Measurements from ENCODE around the gene TRMU.

The TRMU gene, protein sequence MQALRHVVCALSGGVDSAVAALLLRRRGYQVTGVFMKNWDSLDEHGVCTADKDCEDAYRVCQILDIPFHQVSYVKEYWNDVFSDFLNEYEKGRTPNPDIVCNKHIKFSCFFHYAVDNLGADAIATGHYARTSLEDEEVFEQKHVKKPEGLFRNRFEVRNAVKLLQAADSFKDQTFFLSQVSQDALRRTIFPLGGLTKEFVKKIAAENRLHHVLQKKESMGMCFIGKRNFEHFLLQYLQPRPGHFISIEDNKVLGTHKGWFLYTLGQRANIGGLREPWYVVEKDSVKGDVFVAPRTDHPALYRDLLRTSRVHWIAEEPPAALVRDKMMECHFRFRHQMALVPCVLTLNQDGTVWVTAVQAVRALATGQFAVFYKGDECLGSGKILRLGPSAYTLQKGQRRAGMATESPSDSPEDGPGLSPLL

DNA sequence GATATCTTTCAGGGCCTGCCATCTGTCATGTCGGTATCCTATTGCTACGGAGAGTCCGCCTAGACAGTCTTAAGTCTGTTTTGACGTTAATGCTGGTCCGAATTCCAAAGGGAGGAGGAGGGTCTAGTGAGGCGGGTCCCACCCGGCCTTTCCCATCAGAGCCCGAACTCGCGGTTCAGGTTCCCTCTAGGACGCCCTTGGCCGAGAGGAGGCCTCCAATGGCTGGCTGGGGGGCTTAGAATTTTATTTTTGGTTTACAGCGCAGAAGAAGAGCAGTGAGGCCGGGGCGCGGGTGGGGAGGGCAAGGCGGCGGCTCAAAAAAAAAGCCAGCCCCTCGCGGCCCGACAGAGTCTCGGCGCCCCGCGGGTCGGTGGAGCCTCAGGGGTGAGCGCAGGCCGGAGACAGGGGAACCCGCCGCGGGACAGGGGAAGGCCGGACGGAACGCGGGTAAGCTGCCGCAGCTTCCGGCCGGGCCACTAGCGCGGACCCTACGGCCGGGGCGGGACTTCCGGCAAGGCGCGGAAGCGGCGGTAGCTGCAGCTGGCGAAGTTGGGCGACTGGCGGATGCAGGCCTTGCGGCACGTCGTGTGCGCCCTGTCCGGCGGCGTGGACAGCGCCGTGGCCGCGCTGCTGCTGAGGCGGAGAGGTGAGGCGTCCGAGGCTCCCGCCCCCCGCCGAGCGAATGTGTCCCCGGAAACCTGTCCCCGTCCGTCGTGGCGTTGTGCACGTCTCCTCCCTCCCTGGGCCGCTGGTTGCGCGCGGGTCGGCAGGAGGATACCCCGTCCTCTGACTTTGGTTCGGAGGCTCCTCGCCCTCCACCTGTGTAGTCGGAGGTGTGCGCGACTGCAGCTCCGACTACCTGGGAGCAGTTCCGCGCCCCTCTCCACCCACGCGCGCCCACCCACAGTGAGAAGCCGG is at the start of gene TRMU:
Gene TRMU (plus strand): TSS at position 514 of the 918 bp plus-strand sequence. CDS start 51 bp downstream, at position 565.
- peak; percentile 69 for DNase-seq

GRCh38 chr22:46286006-46286405 is 49.5 kb upstream of the TRMU start:
- no peak for DNase-seq

GRCh38 chr22:46286941-46287872 is 48.3 kb upstream of the TRMU start:
- no peak for DNase-seq

DNA sequence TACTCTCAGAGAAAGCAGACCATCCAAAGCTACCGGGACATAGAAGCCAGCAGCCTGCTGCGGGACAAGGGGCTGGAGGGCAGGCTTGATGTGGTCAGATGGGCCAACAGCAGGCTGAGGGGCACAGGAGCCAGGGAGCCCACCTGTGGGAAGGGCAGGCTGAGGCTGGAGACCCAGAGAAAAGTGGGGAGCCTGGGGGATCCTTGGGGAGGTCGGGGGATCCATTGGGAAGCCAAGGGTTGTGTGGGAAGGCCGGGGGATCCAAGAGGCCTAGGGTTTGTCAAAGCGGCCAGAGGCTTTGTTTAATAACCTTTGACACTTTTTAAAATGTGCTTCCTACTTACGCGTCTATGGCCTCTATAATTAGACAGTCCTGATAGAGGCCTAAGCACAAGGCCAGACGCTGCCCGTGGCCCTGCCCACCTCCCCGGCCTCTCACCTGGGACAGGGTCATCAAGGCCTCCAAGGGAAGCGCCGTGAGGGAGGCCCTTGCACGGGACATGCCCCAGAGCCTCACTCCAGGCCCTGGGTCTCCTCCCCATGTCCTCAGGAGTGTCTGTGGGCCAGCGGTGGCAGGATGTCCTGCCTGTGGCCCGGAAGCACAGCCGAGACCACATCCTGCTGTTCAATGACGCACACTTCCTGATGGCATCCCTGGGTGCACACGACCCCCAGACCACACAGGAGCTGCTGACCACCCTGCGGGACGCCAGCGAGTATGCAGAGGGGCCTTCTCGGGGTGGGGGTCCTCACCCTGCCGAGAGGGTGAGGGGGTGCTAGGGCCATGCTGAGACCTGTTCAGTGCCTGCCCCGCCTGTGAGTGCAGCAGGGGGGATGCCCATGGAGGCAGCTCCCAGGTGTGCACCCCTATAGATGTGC is 47.4 kb upstream of the TRMU start:
- no peak for DNase-seq

GRCh38 chr22:46288846-46289243 is 46.7 kb upstream of the TRMU start:
- DNase-seq, result no peak

- DNase-seq, result no peak
These were observed 46.1 kb upstream of the TRMU start for GRCh38 chr22:46289244-46289891.

DNA sequence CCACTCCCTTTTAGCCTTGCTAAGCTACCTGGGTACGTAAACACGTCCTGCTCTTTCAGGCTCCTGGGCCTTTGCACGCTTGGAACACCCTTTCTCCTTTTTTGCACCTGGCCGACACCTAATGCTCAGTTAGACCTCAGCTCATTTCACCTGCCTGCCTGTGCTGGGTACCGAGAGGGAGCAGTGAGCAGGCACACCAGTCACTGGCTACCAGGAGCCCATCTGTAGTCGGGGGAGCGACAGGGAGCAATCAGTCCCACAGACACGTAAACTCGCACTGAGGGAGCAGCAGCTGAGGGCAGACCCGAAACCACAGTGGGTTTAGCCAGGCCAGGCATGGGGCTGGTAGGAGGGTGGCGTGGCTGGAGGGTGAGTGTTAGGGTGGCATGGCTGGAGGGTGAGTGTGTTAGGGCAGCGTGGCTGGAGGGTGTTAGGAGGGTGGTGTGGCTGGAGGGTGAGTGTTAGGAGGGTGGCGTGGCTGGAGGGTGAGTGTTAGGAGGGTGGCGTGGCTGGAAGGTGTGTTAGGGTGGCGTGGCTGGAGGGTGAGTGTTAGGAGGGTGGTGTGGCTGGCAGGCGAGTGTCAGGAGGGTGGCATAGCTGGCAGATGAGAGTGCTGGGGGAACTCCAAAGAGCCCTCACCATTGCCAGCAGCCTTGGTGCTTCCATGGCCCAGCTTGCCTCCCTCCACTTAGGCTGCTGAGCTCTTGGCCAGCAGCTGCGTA is 45.2 kb upstream of the TRMU start:
- DNase-seq, result peak; percentile 29

DNA sequence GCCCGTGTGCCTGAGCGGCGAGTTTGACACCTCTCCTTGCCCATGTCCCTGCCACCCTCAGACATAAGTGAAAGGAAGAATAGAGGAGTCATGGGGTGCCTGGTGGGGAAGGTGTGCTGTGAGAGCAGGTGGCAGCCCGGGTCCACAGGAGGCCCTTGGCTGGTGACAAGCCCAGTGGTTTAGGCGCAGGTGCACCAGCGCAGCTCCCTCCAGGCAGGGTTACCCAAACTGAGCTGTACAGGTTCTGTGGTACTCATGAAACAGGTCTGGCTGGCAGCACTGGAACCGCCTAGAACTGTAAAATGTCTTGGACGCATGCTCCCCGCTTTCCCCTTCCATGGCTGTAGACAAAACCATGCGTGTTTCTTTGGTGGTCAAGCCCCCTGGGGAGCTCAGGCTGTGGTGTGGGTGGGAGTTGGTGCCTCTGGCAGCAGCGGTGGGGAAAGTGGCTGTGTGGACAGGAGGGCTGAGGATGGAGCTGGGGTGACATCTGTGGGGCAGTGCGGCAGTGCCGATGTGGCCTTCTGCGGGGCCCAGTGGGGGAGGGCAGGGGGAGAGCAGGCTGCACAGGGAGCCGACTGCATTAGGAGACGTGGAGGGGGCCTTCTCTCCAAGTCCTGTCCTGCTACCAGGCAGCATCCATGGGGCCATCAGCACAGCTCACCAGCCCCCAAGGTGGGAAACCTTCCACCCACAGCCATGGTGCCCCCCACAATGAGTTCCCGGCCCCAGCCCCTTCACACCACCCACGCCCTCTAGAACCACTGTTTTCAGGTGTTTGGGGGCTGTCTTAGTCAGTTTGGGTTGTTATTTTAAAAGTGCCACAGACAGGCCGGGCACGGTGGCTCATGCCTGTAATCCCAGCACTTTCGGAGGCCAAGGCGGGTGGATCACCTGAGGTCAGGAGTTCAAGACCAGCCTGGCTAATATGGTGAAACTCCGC is 44.4 kb upstream of the TRMU start:
- peak; percentile 89 for DNase-seq

GRCh38 chr22:46292173-46292572 is 43.3 kb upstream of the TRMU start:
- DNase-seq, result no peak

GRCh38 chr22:46292732-46293131 is 42.8 kb upstream of the TRMU start:
- DNase-seq, result no peak

- DNase-seq, result no peak
These were observed 41.8 kb upstream of the TRMU start for GRCh38 chr22:46293577-46294260.

GRCh38 chr22:46294784-46295183 is 40.7 kb upstream of the TRMU start:
- no peak for DNase-seq

GRCh38 chr22:46295277-46295971 is 40.1 kb upstream of the TRMU start:
- DNase-seq, result no peak

DNA sequence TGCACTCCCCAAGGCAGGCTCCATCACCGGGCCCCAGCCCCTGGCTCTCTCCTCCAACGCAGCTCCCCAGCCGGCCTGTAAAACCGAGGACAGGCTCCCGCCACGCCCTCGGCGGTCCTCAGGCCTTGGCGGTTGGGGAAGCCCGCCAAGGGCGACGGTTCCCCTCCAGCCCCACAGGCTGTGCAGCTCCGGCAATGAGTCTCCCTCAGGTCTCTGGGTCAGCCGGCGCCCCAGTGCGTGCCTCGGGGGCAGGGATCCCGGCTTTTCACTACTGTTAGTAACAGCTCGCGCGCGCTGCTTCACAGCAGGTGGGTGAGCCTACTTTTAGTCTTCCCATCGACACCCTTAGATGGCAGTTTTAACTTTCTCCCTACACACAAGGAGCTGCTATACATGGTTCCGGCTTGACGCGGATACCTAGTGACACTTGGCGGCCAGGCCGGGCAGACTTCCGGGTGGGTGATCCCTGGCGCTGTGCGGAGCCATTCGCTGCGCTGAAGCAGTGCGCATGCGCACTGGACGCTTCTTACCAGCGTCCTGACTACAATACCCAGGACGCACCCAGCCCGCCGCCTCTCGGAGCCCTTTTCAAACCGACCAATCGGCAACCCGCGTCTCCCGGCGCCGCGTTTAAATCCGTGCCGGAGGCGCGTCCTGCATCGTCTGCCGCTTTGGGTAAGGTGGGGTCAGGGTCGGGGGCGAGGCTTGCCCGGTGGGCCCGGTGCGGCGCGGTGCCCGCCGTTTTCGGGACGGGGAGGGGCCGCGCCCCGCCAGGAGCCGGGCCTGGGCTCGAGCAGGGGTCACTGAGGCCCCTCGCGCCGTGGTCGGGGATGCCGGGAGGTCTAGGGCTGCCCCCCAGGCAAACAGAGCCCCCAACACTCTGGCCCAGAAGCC is 39.0 kb upstream of the TRMU start, which contains the start of gene GTSE1:
Gene GTSE1 (plus strand): TSS at position 614 of the 894 bp plus-strand sequence. CDS start 531 bp downstream, outside the sequence.
- DNase-seq, result peak; percentile 93

DNA sequence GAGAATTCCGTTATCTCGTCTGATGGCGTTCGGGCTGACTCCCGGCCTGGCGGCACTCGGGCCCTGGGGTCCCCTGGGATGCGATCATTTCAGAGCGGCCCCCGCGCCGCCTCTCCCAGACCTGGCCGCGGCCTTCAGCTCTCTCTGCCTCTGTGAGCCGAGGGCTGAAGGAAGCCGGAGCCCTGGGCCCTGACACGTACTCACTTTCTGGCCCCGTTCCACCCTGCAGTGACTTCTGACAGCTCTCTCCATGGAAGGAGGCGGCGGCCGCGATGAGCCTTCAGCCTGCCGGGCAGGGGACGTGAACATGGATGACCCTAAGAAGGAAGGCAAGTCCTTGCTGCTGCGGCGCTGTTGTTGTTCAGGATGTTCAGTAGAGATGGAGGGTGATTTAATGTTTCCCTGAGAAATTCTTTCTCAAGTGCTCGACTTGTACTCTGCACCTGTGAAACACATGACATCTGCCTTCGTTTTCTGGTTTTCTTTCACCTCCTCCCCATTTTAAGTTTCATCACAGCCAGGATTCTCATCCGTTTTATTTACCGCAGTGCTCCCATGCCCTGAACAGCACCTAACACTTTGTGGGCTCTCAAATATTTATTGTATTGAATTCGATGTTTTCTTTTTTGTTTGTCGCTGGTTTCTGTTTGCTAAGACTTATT is 38.2 kb upstream of the TRMU start:
- peak; percentile 29 for DNase-seq

DNA sequence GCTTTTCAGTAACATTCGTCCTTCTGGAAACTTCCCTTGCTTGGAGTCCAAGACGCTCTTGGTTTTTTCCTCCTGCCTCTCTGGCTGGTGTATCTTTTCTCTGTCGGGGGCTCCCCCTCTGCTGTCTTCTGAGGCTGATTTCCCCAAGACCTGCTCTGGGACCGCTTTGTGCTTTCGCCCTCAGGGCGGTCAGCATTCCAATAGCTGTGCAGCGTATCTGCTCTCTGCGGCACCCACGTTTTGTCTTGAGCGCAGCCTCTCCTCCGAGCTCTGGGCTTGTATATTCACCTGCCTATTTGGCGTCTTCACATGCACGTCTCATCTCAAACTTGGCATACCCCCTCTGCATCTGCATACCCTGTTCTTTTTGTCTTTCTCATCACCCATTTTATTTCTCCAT is 36.4 kb upstream of the TRMU start:
- no peak for DNase-seq
